Activated naive CD4-positive, alpha-beta T cell treated with anti-CD3 and anti-CD28 coated beads, Interleukin-2, amount 50 U/mL, for 16 hours (primary cell): ENCODE results near the gene CDC42SE2.
"Not testable (repeated sequence)": the region's sequence is repeated elsewhere in the genome, so short reads cannot be mapped to it uniquely, and the experiment has no call there.

Experiments
- DNase-seq: peaks from one replicate; pipeline ENCODE4 v3.0.0-alpha.2; 2020

Gene CDC42SE2

DNA sequence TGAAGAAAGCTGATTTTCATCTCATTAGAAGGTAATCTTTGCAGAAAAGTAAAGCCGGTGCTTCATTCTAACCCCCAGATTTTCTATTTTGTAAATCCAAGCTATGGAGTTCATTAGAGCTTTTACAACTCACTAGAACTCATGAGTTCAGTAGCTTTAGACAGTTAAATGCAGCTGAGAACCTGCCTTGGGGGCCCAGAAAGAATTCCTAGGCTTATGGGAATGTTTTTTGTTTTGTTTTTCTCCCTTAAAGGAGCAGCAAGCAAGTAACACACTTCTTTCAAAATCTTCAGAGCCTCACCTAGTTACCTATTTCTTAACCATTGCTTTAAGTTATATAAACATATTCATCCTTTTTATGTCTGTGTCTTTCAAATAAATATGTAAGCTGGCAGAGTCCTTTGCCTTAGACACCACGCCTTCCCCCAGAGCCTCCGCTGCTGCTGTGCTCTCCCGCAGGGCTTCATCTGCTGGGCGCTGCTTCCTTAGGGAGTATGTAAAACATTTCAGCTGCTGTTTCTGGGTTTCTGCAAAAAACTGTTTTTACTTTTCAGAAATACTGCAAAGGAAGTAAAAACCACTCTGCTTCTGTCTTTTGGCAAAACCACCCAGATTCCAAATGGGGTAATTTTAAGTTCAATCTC lies 132.9 kb downstream of the CDC42SE2 start:
- DNase-seq, result no peak

DNA sequence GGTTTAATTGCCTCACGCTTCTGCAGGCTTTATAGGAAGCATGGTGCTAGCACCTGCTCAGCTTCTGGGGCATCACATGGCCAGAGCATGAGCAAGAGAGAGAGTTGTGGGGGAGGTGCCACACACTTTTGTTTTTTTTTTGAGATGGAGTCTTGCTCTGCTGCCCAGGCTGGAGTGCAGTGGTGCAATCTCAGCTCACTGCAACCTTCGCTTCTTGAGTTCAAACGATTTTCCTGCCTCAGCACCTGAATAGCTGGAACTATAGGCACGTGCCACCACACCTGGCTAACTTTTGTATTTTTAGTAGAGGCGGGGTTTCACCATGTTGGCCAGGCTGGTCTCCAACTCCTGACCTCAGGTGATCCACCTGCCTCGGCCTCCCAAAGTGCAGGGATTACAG lies 135.2 kb downstream of the CDC42SE2 start:
- not testable (repeated sequence) for DNase-seq

GRCh38 chr5:131400585-131400984 lies 136.7 kb downstream of the CDC42SE2 start:
- no peak for DNase-seq

DNA sequence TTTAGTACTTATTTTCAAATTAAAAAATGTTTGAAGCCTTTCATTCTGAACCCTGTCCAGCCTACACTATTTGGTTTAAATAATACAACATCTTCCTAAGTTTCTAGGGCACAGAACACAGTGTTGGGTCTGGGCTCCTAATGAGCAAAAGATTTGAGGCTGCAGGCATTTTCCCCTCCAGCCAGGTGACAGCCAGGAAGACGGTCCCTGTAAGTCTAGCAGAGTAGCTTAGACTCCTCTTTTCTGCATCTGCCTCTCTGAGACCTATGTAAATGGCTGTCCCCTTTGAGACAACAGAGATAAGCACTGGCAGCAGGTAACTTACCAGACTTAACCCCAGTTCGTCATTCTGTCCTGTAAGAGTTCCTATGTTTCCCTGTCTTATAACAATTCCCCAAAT lies 141.8 kb downstream of the CDC42SE2 start:
- DNase-seq, result no peak

GRCh38 chr5:131406076-131406475 lies 142.2 kb downstream of the CDC42SE2 start:
- DNase-seq, result no peak

GRCh38 chr5:131406975-131407638 lies 143.3 kb downstream of the CDC42SE2 start:
- no peak for DNase-seq

DNA sequence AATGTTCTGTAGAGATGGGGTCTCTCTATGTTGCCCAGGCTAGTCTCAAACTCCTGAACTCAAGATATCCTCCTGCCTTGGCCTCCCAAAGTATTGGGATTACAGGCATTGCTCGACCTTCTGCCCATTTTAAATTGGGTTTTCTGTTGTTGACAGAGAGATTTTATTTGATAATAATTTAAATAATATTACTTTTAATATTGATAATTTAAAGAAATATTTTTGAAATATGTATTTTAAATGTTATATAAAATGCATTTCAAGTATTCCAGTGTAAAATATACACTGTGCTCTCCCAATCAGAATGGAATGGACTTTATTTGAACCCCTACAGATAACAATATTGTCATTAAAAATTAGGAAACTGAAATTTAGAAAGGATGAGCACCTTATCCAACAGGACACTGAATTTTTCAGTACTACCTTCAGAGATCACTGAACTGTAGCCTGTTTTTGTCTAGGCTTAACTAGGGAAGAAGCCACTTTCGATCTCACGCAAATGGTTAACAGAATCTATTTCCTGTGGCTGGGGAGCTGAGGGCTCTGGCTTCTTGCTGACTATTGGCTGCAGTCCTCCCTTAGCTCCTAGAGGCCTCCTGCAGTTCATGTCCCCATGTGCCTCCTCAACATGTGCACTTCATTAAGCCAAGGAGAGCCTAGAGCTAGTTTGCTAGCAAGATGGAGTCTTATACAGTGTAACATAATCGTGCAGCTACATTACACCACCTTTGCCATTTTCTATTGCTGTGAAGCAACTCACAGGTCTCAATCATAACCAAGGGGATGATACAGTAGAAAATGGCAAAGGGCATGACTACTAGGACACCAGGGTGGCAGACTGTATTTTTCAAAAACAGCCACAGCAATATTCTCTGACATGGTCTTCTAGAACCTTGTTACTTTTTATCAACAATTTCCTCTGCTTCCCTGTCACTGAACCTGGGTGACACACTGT lies 150.0 kb downstream of the CDC42SE2 start:
- no peak for DNase-seq

DNA sequence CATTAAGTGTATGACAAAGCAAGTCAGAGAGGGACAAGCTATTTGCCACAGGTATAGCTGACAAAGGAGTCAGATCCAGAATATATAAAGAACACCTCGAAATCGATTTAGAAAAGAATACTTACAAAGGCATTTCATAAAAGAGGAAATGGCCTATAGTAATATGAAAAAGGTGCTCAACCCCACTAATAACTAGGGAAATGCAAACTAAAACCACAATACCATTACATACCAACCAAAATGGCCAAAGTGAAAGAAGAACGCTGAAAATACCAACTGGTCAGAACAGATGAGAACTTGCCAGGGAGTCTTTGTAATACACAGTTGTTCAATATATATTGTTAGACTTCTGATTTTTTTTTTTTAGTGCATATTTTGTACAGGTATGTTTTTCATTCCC lies 152.9 kb downstream of the CDC42SE2 start:
- no peak for DNase-seq

DNA sequence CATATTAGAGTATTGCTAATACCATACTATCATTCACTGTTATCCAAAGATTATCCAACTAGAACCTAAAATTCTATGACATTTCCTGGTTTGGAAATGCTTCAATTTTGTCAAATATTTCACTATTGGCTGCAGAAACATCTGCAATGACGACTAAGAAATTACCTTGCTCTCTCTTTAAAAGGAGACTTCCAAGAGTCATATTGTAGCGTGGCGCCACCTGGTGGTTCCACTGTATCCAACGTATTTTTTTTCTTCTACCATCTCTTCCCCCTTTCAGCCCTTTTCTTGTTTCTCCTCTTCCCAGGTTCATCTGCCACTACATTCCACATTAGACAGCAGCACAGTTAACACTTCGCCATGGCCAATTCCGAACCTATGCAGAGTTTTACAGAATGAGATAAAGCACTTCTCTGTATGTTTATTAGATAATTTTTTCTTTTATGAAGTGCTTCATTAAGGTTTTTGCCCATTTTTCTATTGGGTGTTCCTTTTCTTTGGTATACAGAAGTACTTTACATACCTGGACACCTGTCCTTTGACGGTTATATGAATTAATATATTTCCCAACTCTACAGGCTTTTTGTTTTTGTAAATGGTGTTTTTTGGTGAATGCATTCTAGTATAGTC lies 153.5 kb downstream of the CDC42SE2 start:
- peak; percentile 84 for DNase-seq

DNA sequence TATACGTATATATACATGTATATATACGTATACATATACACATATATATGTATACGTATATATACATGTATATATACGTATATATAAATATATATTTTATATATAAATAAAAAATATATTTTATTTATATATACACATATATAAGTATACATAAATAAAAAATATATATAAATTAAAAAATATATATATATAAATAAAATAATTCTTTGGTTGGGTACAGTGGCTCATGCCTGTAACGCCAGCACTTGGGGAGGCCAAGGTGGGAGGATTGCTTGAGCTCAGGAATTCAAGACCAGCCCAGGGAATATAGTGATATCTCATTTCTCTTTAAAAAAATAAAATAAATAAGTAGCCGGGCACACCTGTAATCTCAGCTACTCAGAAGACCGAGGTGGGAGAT lies 155.0 kb downstream of the CDC42SE2 start:
- no peak for DNase-seq

DNA sequence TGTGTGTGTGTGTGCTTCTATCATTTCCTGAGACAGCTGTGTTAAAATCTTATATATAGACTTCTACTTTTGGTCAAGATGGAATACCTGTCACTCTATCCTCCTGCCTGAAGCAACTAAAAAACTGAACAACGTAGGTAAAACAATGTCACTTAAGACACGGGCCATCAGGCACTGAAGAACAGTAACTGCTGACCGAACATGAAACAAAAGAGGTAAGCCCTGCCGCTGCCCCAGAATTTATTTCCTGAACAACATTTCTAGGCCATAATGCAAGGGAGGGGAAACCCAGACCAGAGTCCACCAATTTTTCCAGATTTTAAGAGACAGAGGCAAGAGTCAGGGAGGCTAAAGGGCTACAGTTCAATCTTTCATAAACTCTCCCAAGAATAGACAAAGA lies 156.0 kb downstream of the CDC42SE2 start:
- DNase-seq, result no peak

- no peak for DNase-seq
Measured at GRCh38 chr5:131423056-131423455, 159.2 kb downstream of the CDC42SE2 start.

- DNase-seq, result no peak
Measured at GRCh38 chr5:131426011-131426410, 162.2 kb downstream of the CDC42SE2 start.

DNA sequence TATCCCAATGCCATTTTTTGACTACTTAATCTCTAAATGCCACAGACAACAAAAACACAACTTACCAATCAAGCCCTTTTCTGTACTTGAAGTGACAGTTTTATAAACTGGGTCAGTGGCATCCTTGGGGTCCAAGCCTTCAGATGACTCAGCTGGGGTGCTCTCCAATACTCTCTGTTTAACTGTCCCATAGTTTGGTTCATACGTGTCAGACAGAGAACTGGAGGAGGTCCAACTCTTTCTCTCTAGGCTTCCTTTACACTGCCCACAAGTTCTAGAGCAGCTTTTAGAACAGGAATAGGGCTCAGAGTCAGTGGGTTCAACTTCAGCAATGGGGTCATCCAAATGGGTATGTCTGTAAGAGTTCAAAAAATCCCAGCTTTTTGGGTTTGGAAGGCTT lies 166.9 kb downstream of the CDC42SE2 start:
- no peak for DNase-seq

DNA sequence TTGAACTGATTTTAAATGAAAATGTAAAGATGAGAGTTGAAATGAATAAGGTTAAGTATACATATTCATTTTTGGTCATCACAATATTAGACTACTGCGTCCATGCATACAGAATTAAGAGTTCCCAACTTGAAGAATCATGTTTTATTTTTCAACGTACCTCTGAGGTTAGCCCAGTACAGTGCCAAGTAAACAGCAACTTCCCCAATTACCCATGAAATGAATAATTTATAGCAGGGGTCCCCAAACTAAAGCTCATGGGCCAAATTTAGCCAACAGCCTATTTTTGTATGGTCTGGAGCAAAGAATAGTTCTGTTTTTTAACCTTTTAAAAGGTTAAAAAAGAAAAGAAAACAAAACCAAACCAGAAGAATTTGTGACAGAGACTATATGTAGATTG lies 167.9 kb downstream of the CDC42SE2 start:
- DNase-seq, result no peak

DNA sequence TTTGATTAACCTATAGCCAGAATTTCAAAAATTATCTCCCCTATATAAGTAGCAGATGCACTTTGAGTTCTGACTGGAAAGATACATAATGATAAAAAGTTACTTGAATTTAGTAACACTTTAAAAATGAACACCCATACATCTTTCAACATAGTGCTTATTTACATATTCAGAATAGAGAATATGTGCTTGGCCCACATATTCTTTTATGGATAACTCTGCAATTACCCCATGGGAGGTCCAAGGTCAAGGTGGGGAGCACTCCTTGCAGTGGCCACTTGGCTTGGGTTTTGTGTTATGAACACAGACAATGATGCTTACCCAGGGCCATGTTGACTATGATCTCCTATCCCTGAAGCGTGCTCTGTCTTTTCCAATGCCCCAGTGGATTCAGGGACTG lies 169.3 kb downstream of the CDC42SE2 start:
- no peak for DNase-seq

GRCh38 chr5:131436081-131436480 lies 172.2 kb downstream of the CDC42SE2 start:
- no peak for DNase-seq

DNA sequence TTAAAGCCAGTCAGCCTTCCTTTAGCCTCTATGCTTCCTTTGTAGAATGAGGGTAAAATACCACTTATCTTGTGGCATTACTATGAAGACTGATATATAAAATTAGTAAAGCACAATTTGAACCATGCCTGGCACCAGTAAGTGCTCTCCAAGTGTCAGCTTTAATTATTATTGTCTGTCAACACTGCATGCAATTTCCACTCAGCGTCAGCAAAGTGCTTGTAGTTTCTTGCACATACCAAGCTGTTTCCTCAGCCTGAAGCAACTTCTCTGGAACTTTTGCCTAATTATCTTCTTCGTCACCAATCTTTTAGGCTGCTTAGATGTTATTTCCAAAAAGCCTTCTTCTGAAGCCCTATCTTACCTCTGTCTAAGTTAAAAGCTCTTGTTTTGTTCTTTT lies 177.3 kb downstream of the CDC42SE2 start:
- no peak for DNase-seq
